ENCODE measurements around the gene MGAT5B. TPM values are rescaled to one million over a fixed set of nuclear protein-coding genes. Genes with fewer than 3 reads are reported as not detected.

MGAT5B gene
- total RNA-seq, 1 donor: 0.36 TPM

- Histone ChIP-seq H4K20me1 (ENCODE audit: insufficient read depth, low read length) (no peaks in the 10 kb centered on the region), H3K4me1 (ENCODE audit: insufficient read depth, low read length) (peaks cover 7% of the 10 kb centered on the region), H3K36me3 (ENCODE audit: insufficient read depth, low read length) (no peaks in the 10 kb centered on the region), H3K9me3 (ENCODE audit: low read depth, low read length) (no peaks in the 10 kb centered on the region), H3K27me3 (ENCODE audit: insufficient read depth, low read length) (peaks cover 20% of the 10 kb centered on the region), H2AFZ (ENCODE audit: low read length) (no peak overlapping the region), H3K4me3 (ENCODE audit: insufficient read depth, low read length) (peak overlapping the region; percentile 22), H3K27ac (ENCODE audit: low read depth, low read length) (no peak overlapping the region), H3K79me2 (ENCODE audit: insufficient read depth, low read length) (no peaks in the 10 kb centered on the region), H3K4me2 (ENCODE audit: insufficient read depth, low read length) (peak overlapping the region; percentile 51)
- peak; percentile 89 for DNase-seq (ENCODE audit: insufficient read length, low spot score, missing footprints)
- TF ChIP-seq, protein P1, sequence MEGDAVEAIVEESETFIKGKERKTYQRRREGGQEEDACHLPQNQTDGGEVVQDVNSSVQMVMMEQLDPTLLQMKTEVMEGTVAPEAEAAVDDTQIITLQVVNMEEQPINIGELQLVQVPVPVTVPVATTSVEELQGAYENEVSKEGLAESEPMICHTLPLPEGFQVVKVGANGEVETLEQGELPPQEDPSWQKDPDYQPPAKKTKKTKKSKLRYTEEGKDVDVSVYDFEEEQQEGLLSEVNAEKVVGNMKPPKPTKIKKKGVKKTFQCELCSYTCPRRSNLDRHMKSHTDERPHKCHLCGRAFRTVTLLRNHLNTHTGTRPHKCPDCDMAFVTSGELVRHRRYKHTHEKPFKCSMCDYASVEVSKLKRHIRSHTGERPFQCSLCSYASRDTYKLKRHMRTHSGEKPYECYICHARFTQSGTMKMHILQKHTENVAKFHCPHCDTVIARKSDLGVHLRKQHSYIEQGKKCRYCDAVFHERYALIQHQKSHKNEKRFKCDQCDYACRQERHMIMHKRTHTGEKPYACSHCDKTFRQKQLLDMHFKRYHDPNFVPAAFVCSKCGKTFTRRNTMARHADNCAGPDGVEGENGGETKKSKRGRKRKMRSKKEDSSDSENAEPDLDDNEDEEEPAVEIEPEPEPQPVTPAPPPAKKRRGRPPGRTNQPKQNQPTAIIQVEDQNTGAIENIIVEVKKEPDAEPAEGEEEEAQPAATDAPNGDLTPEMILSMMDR (IDR thresholded peaks at IDR 0.05; ENCODE audit: extremely low read depth, low read depth, low read length): no peak
Observed at GRCh38 chr17:76957678-76958464, 89.7 kb downstream of the MGAT5B start.

DNA sequence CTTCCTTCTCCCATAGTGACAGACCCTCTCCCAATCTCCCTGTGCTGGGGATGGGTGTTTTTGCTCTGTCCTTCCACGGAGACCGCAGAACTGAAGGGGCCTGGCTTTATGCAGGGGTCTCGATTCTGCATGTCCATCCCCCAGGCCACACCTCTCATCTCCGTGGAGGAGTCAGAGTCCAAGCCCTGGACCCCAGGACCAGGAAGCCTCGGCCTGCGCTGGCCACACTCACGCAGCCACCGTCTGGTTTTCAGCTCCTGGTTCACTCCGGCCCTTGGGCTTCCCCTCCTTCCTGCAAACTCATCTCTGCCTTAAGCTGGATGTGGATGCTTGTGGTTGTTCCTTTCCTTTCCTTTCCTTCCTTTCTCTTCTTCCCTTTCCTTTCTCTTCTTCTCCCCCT is 90.8 kb downstream of the MGAT5B start:
- H3K36me3 ChIP-seq (ENCODE audit: insufficient read depth, low read length): no peaks in the 10 kb centered on the region
- H3K9me3 ChIP-seq (ENCODE audit: low read depth, low read length): no peaks in the 10 kb centered on the region
- H2AFZ ChIP-seq (ENCODE audit: low read length): no peak overlapping the region
- H4K20me1 ChIP-seq (ENCODE audit: insufficient read depth, low read length): no peaks in the 10 kb centered on the region
- DNase-seq (ENCODE audit: insufficient read length, low spot score, missing footprints): no peak
- TF ChIP-seq, protein P1 (IDR thresholded peaks at IDR 0.05; ENCODE audit: extremely low read depth, low read depth, low read length): no peak
- H3K4me3 ChIP-seq (ENCODE audit: insufficient read depth, low read length): no peak overlapping the region
- H3K27ac ChIP-seq (ENCODE audit: low read depth, low read length): no peak overlapping the region
- peaks cover 24% of the 10 kb centered on the region for H3K27me3 ChIP-seq (ENCODE audit: insufficient read depth, low read length)
- peaks cover 7% of the 10 kb centered on the region for H3K4me1 ChIP-seq (ENCODE audit: insufficient read depth, low read length)
- H3K79me2 ChIP-seq (ENCODE audit: insufficient read depth, low read length): no peaks in the 10 kb centered on the region
- H3K4me2 ChIP-seq (ENCODE audit: insufficient read depth, low read length): no peak overlapping the region

DNA sequence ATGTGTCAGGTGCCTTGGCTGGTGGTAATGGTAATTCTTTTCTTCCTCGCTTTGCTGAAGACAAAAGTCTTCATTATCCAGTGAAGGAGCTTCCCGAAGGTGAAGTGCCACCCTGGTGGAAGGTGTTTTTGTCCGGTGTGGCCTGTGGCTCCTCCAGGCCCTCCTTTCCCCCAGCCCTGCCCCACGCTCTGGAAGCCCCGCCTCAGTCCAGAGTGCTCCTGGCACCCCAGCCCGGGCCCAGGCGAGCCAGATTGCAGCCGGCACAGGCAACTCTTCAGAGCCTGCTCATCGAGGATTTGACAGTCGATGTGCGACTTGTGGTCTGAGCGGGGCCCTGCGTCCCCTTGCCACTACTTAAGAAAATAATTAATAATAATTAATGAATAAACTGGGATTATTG is 93.7 kb downstream of the MGAT5B start:
- H2AFZ ChIP-seq (ENCODE audit: low read length): no peak overlapping the region
- no peaks in the 10 kb centered on the region for H3K36me3 ChIP-seq (ENCODE audit: insufficient read depth, low read length)
- no peaks in the 10 kb centered on the region for H4K20me1 ChIP-seq (ENCODE audit: insufficient read depth, low read length)
- no peak overlapping the region for H3K4me3 ChIP-seq (ENCODE audit: insufficient read depth, low read length)
- H3K9me3 ChIP-seq (ENCODE audit: low read depth, low read length): no peaks in the 10 kb centered on the region
- no peak for DNase-seq (ENCODE audit: insufficient read length, low spot score, missing footprints)
- H3K27me3 ChIP-seq (ENCODE audit: insufficient read depth, low read length): peaks cover 36% of the 10 kb centered on the region
- H3K4me2 ChIP-seq (ENCODE audit: insufficient read depth, low read length): no peak overlapping the region
- TF ChIP-seq, protein P1 (IDR thresholded peaks at IDR 0.05; ENCODE audit: extremely low read depth, low read depth, low read length): no peak
- no peaks in the 10 kb centered on the region for H3K79me2 ChIP-seq (ENCODE audit: insufficient read depth, low read length)
- H3K4me1 ChIP-seq (ENCODE audit: insufficient read depth, low read length): peaks cover 7% of the 10 kb centered on the region
- no peak overlapping the region for H3K27ac ChIP-seq (ENCODE audit: low read depth, low read length)

DNA sequence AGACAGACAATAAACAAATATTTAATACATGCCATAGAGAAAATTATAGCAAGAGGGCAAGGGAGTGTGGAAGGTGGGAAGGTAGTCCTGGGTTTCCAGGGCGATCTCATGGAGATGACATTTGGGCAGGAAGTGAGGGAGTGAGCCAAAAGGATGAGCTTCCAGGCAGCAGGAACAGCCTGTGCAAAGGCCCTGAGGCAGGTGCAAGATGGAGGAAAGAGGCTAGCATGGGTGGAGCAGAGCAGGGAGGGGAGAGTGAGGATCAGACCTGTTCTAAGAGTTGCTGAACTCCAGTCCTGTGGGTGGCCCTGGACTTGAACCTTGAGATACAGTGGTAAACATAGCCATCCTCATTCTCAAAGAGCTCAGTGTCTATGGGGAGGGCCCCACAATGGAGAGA is 94.7 kb downstream of the MGAT5B start:
- Histone ChIP-seq H3K79me2 (ENCODE audit: insufficient read depth, low read length) (no peaks in the 10 kb centered on the region), H3K27me3 (ENCODE audit: insufficient read depth, low read length) (peaks cover 35% of the 10 kb centered on the region), H3K36me3 (ENCODE audit: insufficient read depth, low read length) (no peaks in the 10 kb centered on the region), H4K20me1 (ENCODE audit: insufficient read depth, low read length) (no peaks in the 10 kb centered on the region), H3K4me2 (ENCODE audit: insufficient read depth, low read length) (no peak overlapping the region), H3K4me1 (ENCODE audit: insufficient read depth, low read length) (peaks cover 5% of the 10 kb centered on the region), H2AFZ (ENCODE audit: low read length) (no peak overlapping the region), H3K9me3 (ENCODE audit: low read depth, low read length) (no peaks in the 10 kb centered on the region), H3K27ac (ENCODE audit: low read depth, low read length) (no peak overlapping the region), H3K4me3 (ENCODE audit: insufficient read depth, low read length) (no peak overlapping the region)
- TF ChIP-seq, protein P1 (IDR thresholded peaks at IDR 0.05; ENCODE audit: extremely low read depth, low read depth, low read length): no peak
- DNase-seq (ENCODE audit: insufficient read length, low spot score, missing footprints): no peak

Data from osteoblast (primary cell).